HG02973 (cell line): ENCODE measurements around the gene MRLN.

ENCODE experiments used
- ATAC-seq: cut with Tn5 transposase; IDR thresholded peaks from one replicate; pipeline ENCODE4 v1.9.1; 2021; ENCODE audit warnings: moderate library complexity; ENCODE audit not compliant: unreplicated experiment

Gene MRLN

GRCh38 chr10:59706851-59707797, 46.1 kb downstream of the MRLN start:
- ATAC-seq = no peak

DNA sequence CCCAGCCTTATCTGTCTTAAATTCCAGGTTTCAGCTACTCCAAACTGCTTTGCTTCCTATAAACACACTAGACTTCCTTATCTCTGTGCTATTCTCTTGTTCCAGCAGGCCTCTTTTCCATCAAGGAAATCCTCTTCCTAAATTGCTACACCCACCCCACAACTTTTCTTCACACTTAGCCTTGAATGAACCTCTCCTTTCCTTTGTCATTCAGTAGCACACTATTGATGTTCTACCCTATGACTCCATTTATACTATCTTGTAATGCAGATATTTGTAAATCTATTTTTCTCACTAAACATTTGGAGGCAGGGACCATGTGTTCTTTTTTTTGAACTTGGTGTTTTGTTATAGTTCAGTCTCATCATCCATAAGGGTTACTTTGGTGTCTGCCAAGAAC, 47.3 kb downstream of the MRLN start:
- ATAC-seq = no peak

- no peak for ATAC-seq
Measured at GRCh38 chr10:59704630-59705029, 48.6 kb downstream of the MRLN start.

DNA sequence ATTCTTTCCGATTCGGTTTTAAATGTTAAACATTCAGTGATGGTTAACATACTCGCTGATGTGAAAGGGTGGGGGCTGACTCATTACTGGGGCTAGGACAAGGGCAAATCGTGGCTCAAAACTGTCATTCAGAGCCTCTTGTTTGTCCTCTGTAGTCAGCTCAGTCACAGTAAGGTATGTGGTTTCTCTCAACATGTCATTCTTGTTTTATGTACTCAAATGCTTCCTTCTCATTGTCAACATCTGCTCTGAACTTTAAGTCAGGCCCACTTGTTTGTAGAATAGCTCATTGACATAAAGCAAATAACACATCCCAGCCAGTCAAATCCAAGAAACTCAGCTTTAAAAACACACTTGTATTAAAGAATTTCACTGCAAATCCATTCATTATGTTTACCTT, 50.9 kb downstream of the MRLN start:
- ATAC-seq = no peak

GRCh38 chr10:59700709-59701108, 52.5 kb downstream of the MRLN start:
- no peak for ATAC-seq

DNA sequence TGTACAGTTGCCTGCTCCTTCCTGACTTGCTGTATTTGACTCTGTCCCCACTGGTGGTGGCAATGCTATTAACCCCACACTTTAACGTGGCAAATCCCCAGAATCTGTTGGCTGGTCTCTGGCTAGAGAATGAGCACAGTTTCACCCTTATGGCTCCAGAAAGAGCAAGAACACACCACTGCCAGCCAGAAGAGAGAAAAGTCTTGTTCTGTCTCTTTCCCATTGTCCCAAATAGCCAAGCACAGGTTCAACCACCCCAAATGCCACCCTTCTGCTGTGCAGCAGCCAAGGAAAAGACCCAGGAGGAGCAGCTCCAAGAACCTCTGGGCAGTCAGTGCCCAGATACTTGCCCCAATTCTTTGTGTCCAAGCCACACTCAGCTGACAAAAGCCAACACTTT, 54.9 kb downstream of the MRLN start:
- ATAC-seq = no peak

DNA sequence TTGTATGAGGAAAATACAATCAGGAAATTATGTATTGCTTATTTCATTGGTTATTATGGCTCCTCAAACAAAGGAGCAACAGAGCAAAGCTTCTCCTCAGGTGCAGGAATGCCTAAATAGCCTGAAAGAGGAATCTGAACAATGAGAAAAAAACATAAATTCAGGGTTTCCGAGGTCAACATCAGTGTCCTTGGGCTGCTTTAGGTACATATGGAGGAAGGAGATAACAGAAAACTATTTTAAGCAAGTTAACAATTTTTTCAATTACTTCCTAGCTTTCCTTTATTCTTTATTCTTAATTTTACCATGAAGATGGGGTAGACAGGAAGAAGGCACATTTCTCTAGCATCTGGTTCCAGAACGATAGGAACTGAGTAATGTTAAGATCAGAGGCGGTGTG, 57.6 kb downstream of the MRLN start:
- ATAC-seq = no peak

DNA sequence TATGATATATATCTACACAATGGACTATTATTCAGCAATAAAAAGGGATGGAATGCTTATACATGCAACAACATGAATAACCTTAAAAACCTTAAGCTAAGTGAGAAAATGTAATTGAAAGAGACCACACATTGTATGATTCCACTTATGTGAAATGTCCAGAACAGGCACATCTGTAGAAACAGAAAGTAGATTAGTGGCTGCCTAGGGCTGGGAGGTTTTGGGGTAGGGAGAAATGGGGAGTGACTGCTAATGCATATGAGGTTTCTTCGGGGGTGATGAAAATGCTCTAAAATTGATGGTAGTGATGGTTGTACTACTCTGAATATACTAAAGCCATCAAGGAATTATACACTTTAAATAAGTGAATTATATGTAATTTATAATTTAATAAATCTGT, 58.3 kb downstream of the MRLN start:
- no peak for ATAC-seq

GRCh38 chr10:59692113-59692512, 61.1 kb downstream of the MRLN start:
- ATAC-seq = no peak

- no peak for ATAC-seq
Measured at GRCh38 chr10:59688921-59689351, 64.3 kb downstream of the MRLN start.

DNA sequence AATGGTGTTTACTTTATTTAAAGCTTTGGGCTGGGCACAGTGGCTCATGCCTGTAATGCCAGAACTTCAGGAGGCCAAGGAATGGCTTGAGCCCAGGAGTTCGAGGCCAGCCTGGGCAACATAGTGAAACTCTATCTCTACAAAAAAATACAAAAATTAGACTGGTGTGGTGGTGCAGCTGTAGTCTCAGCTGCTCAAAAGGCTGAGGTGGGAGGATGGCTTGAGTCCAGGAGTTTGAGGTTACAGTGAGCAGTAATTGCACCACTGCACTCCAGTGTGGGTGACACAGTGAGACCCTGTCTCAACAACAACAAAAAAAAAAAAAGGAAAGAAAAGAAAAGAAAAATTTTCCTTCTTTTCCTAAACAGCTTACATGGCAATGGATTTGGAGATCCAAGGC, 65.6 kb downstream of the MRLN start:
- no peak for ATAC-seq
